ENCODE results near the gene DCAF8. TPM values are rescaled to one million over a fixed set of nuclear protein-coding genes. Genes with fewer than 3 reads are reported as not detected.

Gene DCAF8
- total and polyA plus RNA-seq, 2 of the 4 experiments (the other 2 are of a cell fraction): 83.3 to 83.8 TPM

DNA sequence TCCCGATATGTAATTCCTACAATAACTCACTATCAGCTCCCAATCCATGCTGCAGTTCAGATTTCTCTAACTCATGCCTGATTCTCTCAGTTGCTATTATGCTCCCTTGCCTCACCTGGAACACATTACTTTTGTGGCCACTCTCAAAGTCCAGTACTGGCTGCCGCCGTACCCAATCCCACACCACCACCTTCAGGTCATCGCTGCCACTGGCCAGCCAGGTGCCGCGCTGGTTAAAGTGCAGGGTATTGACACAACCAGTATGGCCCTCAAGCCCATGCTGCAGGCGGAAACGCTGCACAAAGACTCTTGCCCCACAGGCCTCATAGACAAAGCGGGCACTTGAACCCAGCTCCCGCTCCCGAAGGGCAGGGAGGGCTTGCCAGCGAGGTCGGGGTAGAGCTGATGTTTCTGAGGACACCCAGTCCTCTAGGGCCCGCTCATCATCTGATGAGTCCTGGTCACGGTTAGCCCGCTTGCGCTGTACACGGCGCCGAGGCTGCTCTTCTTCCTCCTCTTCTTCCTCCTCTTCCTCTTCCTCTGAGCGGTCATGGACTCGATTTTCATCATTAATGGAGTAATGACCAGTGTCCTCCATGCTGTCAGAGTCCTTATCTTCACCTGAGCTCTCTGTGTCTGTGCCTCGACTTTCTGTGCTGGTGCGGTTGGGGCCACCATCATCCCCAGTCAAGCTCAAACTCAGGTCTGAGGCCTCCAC is 22.6 kb downstream of the DCAF8 start:
- intact Hi-C loops (cut with micrococcal nuclease): loop anchor here (5.0 kb wide), 2 partner anchors 78 to 98 kb away; no protein-coding TSS in a partner anchor
- Histone ChIP-seq H3K9ac (ENCODE audit: low read depth, low read length) (no peak overlapping the region), H3K27me3 (ENCODE audit: control insufficient read depth, insufficient read depth, low read length) (no peaks in the 10 kb centered on the region), H3K23ac (ENCODE audit: low read depth, low read length) (no peak overlapping the region), H3K36me3 (ENCODE audit: control insufficient read depth, insufficient read depth, low read length) (peaks cover 44% of the 10 kb centered on the region), H3K4me3 (ENCODE audit: insufficient read depth, low read depth, low read length) (no peak overlapping the region), H3K56ac (ENCODE audit: extremely low read depth, insufficient read depth, low read length) (no peak overlapping the region), H3K4me2 (ENCODE audit: low read depth, low read length) (no peak overlapping the region), H3K79me1 (ENCODE audit: low read depth in 1 of 2, low read length in 2 of 2) (peaks cover 13 to 25% of the 10 kb centered on the region in 2 experiments; a peak in 3 of 4 replicates), H3K4me1 (ENCODE audit: control insufficient read depth, insufficient read depth, low read length) (peaks cover 2% of the 10 kb centered on the region; the same call in 1 of the 2 replicates), H2BK120ac (ENCODE audit: low read depth, low read length) (no peak overlapping the region), H3K9me1 (ENCODE audit: insufficient read depth, low read length) (no peaks in the 10 kb centered on the region; the same call in 1 of the 2 replicates), H3K4ac (ENCODE audit: low read depth, low read length) (no peak overlapping the region), H2AK5ac (ENCODE audit: low read depth, low read length) (no peak overlapping the region), H2AK9ac (replicated peaks; ENCODE audit: low read depth, low read length, poor library complexity) (no peak overlapping the region), H4K8ac (ENCODE audit: low read depth in 2 of 2, low read length in 2 of 2) (no peak overlapping the region), H2BK15ac (ENCODE audit: low read depth, low read length) (no peak overlapping the region), H3K9me3 (ENCODE audit: control insufficient read depth, insufficient read depth, low read length) (no peaks in the 10 kb centered on the region), H3K27ac (ENCODE audit: insufficient read depth, low read length) (no peak overlapping the region), H4K5ac (ENCODE audit: low read depth, low read length) (no peak overlapping the region), H3K14ac (replicated peaks; ENCODE audit: low read depth, low read length) (no peak overlapping the region), H3K18ac (ENCODE audit: low read depth, low read length) (no peak overlapping the region), H4K91ac (ENCODE audit: insufficient read depth, low read depth, low read length) (no peak overlapping the region), H4K20me1 (ENCODE audit: insufficient read depth, low read length) (no peaks in the 10 kb centered on the region; the same call in 1 of the 2 replicates), H2AFZ (replicated peaks; ENCODE audit: low read length, poor library complexity) (no peak overlapping the region), H2BK5ac (ENCODE audit: low read depth, low read length, poor library complexity, severe bottlenecking) (no peak overlapping the region), H2BK20ac (ENCODE audit: low read depth, low read length) (no peak overlapping the region)
- dilution Hi-C loops (cut with HindIII; ENCODE audit: low sequenced_read_pairs, unreplicated experiment): no loop called here
- ATAC-seq (ENCODE audit: low read depth) (no peak), DNase-seq (no peak)
- 93% methylated on average over 6 of the region's 24 CpGs; no CpG with 5 or more reads in 1 of the 2 experiments for WGBS, 2 experiments (ENCODE audit: extremely low coverage in 2 of 2, insufficient read length in 1 of 2)
- no peak for TF ChIP-seq MAFK (IDR thresholded peaks at IDR 0.05; ENCODE audit: low read depth, low read length)
- no peak for TF ChIP-seq MAZ (IDR thresholded peaks at IDR 0.05; ENCODE audit: borderline replicate concordance, low read depth, low read length)
- TF ChIP-seq NFE2L2 (IDR thresholded peaks at IDR 0.05; ENCODE audit: low read depth, low read length): no peak
- no peak for TF ChIP-seq RCOR1 (IDR thresholded peaks at IDR 0.05; ENCODE audit: insufficient replicate concordance, low read length)
- TF ChIP-seq, protein P1, sequence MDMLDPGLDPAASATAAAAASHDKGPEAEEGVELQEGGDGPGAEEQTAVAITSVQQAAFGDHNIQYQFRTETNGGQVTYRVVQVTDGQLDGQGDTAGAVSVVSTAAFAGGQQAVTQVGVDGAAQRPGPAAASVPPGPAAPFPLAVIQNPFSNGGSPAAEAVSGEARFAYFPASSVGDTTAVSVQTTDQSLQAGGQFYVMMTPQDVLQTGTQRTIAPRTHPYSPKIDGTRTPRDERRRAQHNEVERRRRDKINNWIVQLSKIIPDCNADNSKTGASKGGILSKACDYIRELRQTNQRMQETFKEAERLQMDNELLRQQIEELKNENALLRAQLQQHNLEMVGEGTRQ (IDR thresholded peaks at IDR 0.05; ENCODE audit: low read depth, low read length): no peak
- no peak for TF ChIP-seq MXI1 (IDR thresholded peaks at IDR 0.05; ENCODE audit: borderline replicate concordance, low read depth, low read length)
- TF ChIP-seq FOS (IDR thresholded peaks at IDR 0.05; ENCODE audit: low read depth, low read length): no peak
- no TSS peak for BruUV-seq (replicated peaks)
- in situ Hi-C loops (cut with MboI; ENCODE audit: low sequenced_read_pairs): no loop called here
- ChIA-PET CTCF (interaction anchor here (1.6 kb wide), 1 partner anchor 12 kb away, joined by 6 read pairs; no protein-coding TSS in a partner anchor), POLR2A (ENCODE audit: unreplicated experiment) (no interaction called here)

All from IMR-90 (cell line).